OCI-LY1 (cell line): ENCODE data around the gene SAMD11.

Experiments
- CTCF ChIP-seq: fragments of 200-600 bp; sonication (generic), shearing (Covaris generic); IDR thresholded peaks from 2 replicates; pipeline ENCODE4 v1.5.1; 2017; ENCODE audit warnings: mild to moderate bottlenecking, antibody characterized with exemption, low read length, moderate library complexity, mixed read lengths
- EZH2 ChIP-seq: fragments of 200-600 bp; sonication (generic), shearing (Covaris generic); IDR thresholded peaks from 2 replicates; pipeline ENCODE4 v1.8.0; 2017; ENCODE audit warnings: borderline replicate concordance, mixed run types, mild to moderate bottlenecking, antibody characterized with exemption, low read length, moderate library complexity, mixed read lengths

- TF ChIP-seq CTCF (no peak), EZH2 (no peak)
Measured at GRCh38 chr1:918843-919242, 4.9 kb upstream of the SAMD11 start.
